MM.1S (cell line): ENCODE data around the gene ARHGAP32.

ENCODE experiments used
- DNase-seq: peaks from one replicate; pipeline ENCODE4 v3.0.0-alpha.2; 2015
- H2AFZ ChIP-seq: fragments of 300-600 bp; sonication (generic); 2 replicates; pipeline ENCODE4 v1.6.0; 2016; ENCODE audit warnings: antibody characterized with exemption, low read length
- H3F3A ChIP-seq: fragments of 300-600 bp; sonication (generic); 2 replicates; pipeline ENCODE4 v1.6.1; 2016; ENCODE audit warnings: mild to moderate bottlenecking, antibody characterized with exemption, low read length, moderate library complexity, mixed read lengths; ENCODE audit not compliant: insufficient read depth
- H3K27ac ChIP-seq: fragments of 300-600 bp; sonication (generic); 2 replicates; pipeline ENCODE4 v1.5.1; 2016; ENCODE audit warnings: mild to moderate bottlenecking, low read length
- H3K27me3 ChIP-seq: fragments of 300-600 bp; sonication (generic); replicated peaks from 2 replicates; pipeline ENCODE4 v1.6.0; 2016; ENCODE audit warnings: low read length; ENCODE audit not compliant: insufficient read depth
- H3K36me3 ChIP-seq: fragments of 300-600 bp; sonication (generic); replicated peaks from 2 replicates; pipeline ENCODE4 v1.6.1; 2016; ENCODE audit warnings: mild to moderate bottlenecking, low read length, mixed read lengths; ENCODE audit not compliant: insufficient read depth
- H3K4me1 ChIP-seq: fragments of 300-600 bp; sonication (generic); 2 replicates; pipeline ENCODE4 v1.6.1; 2016; ENCODE audit warnings: low read length, mixed read lengths
- H3K4me2 ChIP-seq: fragments of 300-600 bp; sonication (generic); 2 replicates; pipeline ENCODE4 v1.6.0; 2016; ENCODE audit warnings: low read depth, low read length
- H3K4me3 ChIP-seq: fragments of 300-600 bp; sonication (generic); 2 replicates; pipeline ENCODE4 v1.5.1; 2016; ENCODE audit warnings: low read length, mixed read lengths
- H3K79me2 ChIP-seq: fragments of 300-600 bp; sonication (generic); 2 replicates; pipeline ENCODE4 v1.6.1; 2016; ENCODE audit warnings: mixed run types, low read length, mixed read lengths
- H3K9ac ChIP-seq: fragments of 300-600 bp; sonication (generic); 2 replicates; pipeline ENCODE4 v1.6.1; 2016; ENCODE audit warnings: low read length, mixed read lengths
- H3K9me2 ChIP-seq: fragments of 300-600 bp; sonication (generic); replicated peaks from 2 replicates; pipeline ENCODE4 v1.6.1; 2016; ENCODE audit warnings: mild to moderate bottlenecking, low read length, mixed read lengths; ENCODE audit not compliant: insufficient read depth
- H3K9me3 ChIP-seq: fragments of 300-600 bp; sonication (generic); replicated peaks from 2 replicates; pipeline ENCODE4 v1.6.1; 2016; ENCODE audit warnings: mild to moderate bottlenecking, low read length, mixed read lengths; ENCODE audit not compliant: insufficient read depth
- H4K20me1 ChIP-seq: fragments of 300-600 bp; sonication (generic); 2 replicates; pipeline ENCODE4 v1.6.1; 2016; ENCODE audit warnings: mild to moderate bottlenecking, low read length, moderate library complexity, mixed read lengths; ENCODE audit not compliant: insufficient read depth
- CTCF ChIP-seq: fragments of 300-600 bp; sonication (generic); IDR thresholded peaks from 2 replicates; pipeline ENCODE4 v1.5.1; 2016; ENCODE audit warnings: antibody characterized with exemption, low read length, mixed read lengths
- EZH2 ChIP-seq: fragments of 300-600 bp; sonication (generic); optimal IDR thresholded peaks from 2 replicates; pipeline ENCODE3; 2017; ENCODE audit warnings: low read depth, mild to moderate bottlenecking, antibody characterized with exemption, low read length, mixed read lengths
- EZH2phosphoT487 ChIP-seq: fragments of 300-600 bp; sonication (generic); IDR thresholded peaks from 2 replicates; pipeline ENCODE4 v1.6.1; 2018; ENCODE audit warnings: antibody characterized with exemption, low read length

Gene ARHGAP32

GRCh38 chr11:129214710-129215295, 22.7 kb upstream of the ARHGAP32 start:
- no peak overlapping the region for H3K4me3 ChIP-seq
- H3K4me2 ChIP-seq = no peak overlapping the region
- H3K9ac ChIP-seq = no peak overlapping the region
- no peaks in the 10 kb centered on the region for H3K9me2 ChIP-seq
- TF ChIP-seq EZH2phosphoT487 = no peak
- TF ChIP-seq EZH2 = no peak
- TF ChIP-seq CTCF = no peak
- H3F3A ChIP-seq = no peaks in the 10 kb centered on the region
- no peaks in the 10 kb centered on the region for H3K36me3 ChIP-seq
- DNase-seq = no peak
- H3K9me3 ChIP-seq = no peaks in the 10 kb centered on the region
- no peak overlapping the region for H3K27ac ChIP-seq
- H3K79me2 ChIP-seq = no peaks in the 10 kb centered on the region
- H3K4me1 ChIP-seq = no peaks in the 10 kb centered on the region
- no peaks in the 10 kb centered on the region for H3K27me3 ChIP-seq
- no peaks in the 10 kb centered on the region for H4K20me1 ChIP-seq
- no peak overlapping the region for H2AFZ ChIP-seq

DNA sequence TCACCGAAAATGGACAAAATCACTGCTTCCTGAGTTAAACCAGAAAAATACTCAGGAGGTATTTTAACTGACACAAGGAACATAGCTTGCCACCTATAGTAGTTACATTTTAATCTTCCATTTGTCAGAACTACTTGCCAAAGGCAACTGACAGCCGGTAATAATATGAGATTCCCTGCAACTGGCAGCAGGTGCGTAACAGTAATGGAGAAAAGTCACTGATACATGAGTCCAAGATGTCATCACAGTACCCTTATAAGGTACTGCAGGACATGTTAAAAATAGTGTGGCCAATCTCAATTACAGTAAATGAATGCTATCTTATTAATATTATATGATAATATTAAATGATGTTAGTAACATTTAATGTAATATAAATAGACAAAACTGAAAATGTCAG, 21.1 kb upstream of the ARHGAP32 start:
- H3K9me2 ChIP-seq = no peaks in the 10 kb centered on the region
- H3K4me1 ChIP-seq = no peaks in the 10 kb centered on the region
- H2AFZ ChIP-seq = no peak overlapping the region
- H3K9ac ChIP-seq = no peak overlapping the region
- no peak for TF ChIP-seq CTCF
- TF ChIP-seq EZH2 = no peak
- no peak for TF ChIP-seq EZH2phosphoT487
- H3K36me3 ChIP-seq = no peaks in the 10 kb centered on the region
- no peaks in the 10 kb centered on the region for H4K20me1 ChIP-seq
- no peaks in the 10 kb centered on the region for H3K9me3 ChIP-seq
- DNase-seq = no peak
- H3K4me2 ChIP-seq = no peak overlapping the region
- H3K27ac ChIP-seq = no peak overlapping the region
- H3K4me3 ChIP-seq = no peak overlapping the region
- no peaks in the 10 kb centered on the region for H3K27me3 ChIP-seq
- H3F3A ChIP-seq = no peaks in the 10 kb centered on the region
- no peaks in the 10 kb centered on the region for H3K79me2 ChIP-seq

DNA sequence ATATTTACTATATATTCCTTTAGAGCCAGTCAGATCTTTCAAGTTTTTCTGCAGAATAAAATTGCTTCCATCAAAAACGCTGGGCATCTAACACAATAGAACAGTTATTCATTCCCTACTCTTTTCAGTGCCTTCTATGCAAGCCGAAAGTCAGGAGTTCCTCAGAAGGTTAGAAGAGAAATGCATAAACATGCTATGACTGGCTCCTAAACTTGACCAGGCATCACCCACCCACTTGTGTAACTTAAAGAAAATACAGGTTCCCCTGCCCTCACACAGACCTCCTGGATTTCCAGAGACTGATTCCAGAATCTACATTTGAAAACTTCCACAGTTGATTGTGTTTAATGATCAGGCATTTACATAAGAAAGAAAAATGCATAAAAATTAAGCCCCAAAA, 19.3 kb upstream of the ARHGAP32 start:
- Histone ChIP-seq H3K79me2 (no peaks in the 10 kb centered on the region), H3K4me2 (no peak overlapping the region), H3K9me2 (no peaks in the 10 kb centered on the region), H3K9me3 (no peaks in the 10 kb centered on the region), H3F3A (no peaks in the 10 kb centered on the region), H3K9ac (no peak overlapping the region), H4K20me1 (no peaks in the 10 kb centered on the region), H3K27me3 (no peaks in the 10 kb centered on the region), H3K4me3 (no peak overlapping the region), H3K36me3 (no peaks in the 10 kb centered on the region), H3K27ac (no peak overlapping the region), H2AFZ (no peak overlapping the region), H3K4me1 (no peaks in the 10 kb centered on the region)
- TF ChIP-seq EZH2 = no peak
- no peak for TF ChIP-seq CTCF
- no peak for TF ChIP-seq EZH2phosphoT487
- no peak for DNase-seq
